H1 (cell line): ENCODE results near the gene RTP1. TPM values are rescaled to one million over a fixed set of nuclear protein-coding genes. Genes with fewer than 3 reads are reported as not detected.

Experiments used
- CTCF ChIA-PET: fragments of 300-600 bp; sonication (Branson Sonifier 250); formaldehyde crosslinking; loops from one replicate; lab custom pipeline; 2021; ENCODE audit not compliant: partially characterized antibody; lab: Charles Lee
- POLR2A ChIA-PET: fragments of 300-600 bp; sonication (Branson Sonifier 250); formaldehyde crosslinking; loops from one replicate; lab custom pipeline; 2021; ENCODE audit warnings: inconsistent platforms; ENCODE audit not compliant: partially characterized antibody; lab: Charles Lee
- DNase-seq, 2 experiments: peaks; one replicate each; pipeline versions ENCODE4 v3.0.0 to v3.0.0-alpha.2; 2010 to 2022; ENCODE audit warnings: low spot score in 2 of 2, low read depth in 1 of 2, mixed read lengths in 1 of 2
- FAIRE-seq: peaks from 2 replicates; lab custom pipeline; 2011; peaks lifted over from hg19 to GRCh38; lab: Jason Lieb, UNC
- H2AFZ ChIP-seq: 2 replicates; pipeline ENCODE4 v1.8.1; 2012; ENCODE audit warnings: low read length, inconsistent platforms
- H2AK5ac ChIP-seq: 2 replicates; pipeline ENCODE4 v1.6.1; 2013; ENCODE audit warnings: low read depth, low read length
- H2BK120ac ChIP-seq: replicated peaks from 2 replicates; pipeline ENCODE3; 2013; ENCODE audit warnings: low read depth, low read length, inconsistent platforms
- H2BK12ac ChIP-seq: 2 replicates; pipeline ENCODE4 v1.6.1; 2013; ENCODE audit warnings: low read depth, low read length
- H2BK15ac ChIP-seq: 2 replicates; pipeline ENCODE4 v1.6.1; 2013; ENCODE audit warnings: low read length
- H2BK20ac ChIP-seq: 2 replicates; pipeline ENCODE4 v1.6.1; 2013; ENCODE audit warnings: low read length
- H2BK5ac ChIP-seq: 2 replicates; pipeline ENCODE4 v1.6.1; 2013; ENCODE audit warnings: low read depth, low read length
- H3K14ac ChIP-seq: 2 replicates; pipeline ENCODE4 v1.6.1; 2013; ENCODE audit warnings: inconsistent platforms; ENCODE audit not compliant: insufficient read length
- H3K18ac ChIP-seq: 2 replicates; pipeline ENCODE4 v1.6.1; 2013; ENCODE audit warnings: low read length; ENCODE audit errors: extremely low read depth
- H3K23ac ChIP-seq: 2 replicates; pipeline ENCODE4 v1.6.1; 2013; ENCODE audit warnings: inconsistent platforms; ENCODE audit not compliant: insufficient read length
- H3K23me2 ChIP-seq: 2 replicates; pipeline ENCODE4 v1.6.1; 2013; ENCODE audit warnings: low read depth, low read length
- H3K27ac ChIP-seq: 2 replicates; pipeline ENCODE4 v1.6.1; 2011; ENCODE audit warnings: low read depth, low read length, inconsistent platforms
- H3K27me3 ChIP-seq, 4 experiments: replicated peaks in 1 of 4; 1 replicate in 1 of 4; 2 replicates in 3 of 4; pipeline versions ENCODE4 v1.6.1 to v1.8.1; 2011 to 2013; ENCODE audit warnings: low read length in 3 of 4, mild to moderate bottlenecking in 3 of 4, inconsistent platforms in 2 of 4, mixed read lengths in 2 of 4, moderate library complexity in 1 of 4; ENCODE audit not compliant: control insufficient read depth in 3 of 4, insufficient read depth in 3 of 4; ENCODE audit errors: extremely low read depth in 1 of 4
- H3K36me3 ChIP-seq, 4 experiments: 2 replicates each; pipeline versions ENCODE4 v1.6.1 to v1.8.1; 2011 to 2013; ENCODE audit warnings: mild to moderate bottlenecking in 4 of 4, low read length in 3 of 4, moderate library complexity in 2 of 4, control low read depth in 1 of 4, inconsistent platforms in 1 of 4; ENCODE audit not compliant: insufficient read depth in 4 of 4, control insufficient read depth in 2 of 4
- H3K4ac ChIP-seq: replicated peaks from 2 replicates; pipeline ENCODE3; 2013; ENCODE audit warnings: low read length, low read depth, mixed read lengths, inconsistent platforms; ENCODE audit not compliant: insufficient read length
- H3K4me1 ChIP-seq, 4 experiments: replicated peaks in 1 of 4; 1 replicate in 1 of 4; 2 replicates in 3 of 4; pipeline versions ENCODE4 v1.6.1 to v1.8.1; 2011 to 2013; ENCODE audit warnings: low read length in 3 of 4, inconsistent platforms in 2 of 4, mixed read lengths in 1 of 4; ENCODE audit not compliant: insufficient read depth in 4 of 4, control insufficient read depth in 3 of 4
- H3K4me2 ChIP-seq, 2 experiments: 2 replicates each; pipeline versions ENCODE4 v1.6.1 to v1.8.1; 2011 to 2013; ENCODE audit warnings: low read depth in 2 of 2, low read length in 2 of 2, control low read depth in 1 of 2, inconsistent platforms in 1 of 2, mild to moderate bottlenecking in 1 of 2; ENCODE audit not compliant: insufficient read depth in 1 of 2
- H3K4me3 ChIP-seq, 4 experiments: fragments of 200-600, 300-600 bp in 1 of 4; sonication (generic), shearing (Covaris generic), sonication (Bioruptor Twin) in 1 of 4; 2 replicates each; pipeline versions ENCODE4 v1.5.1 to v1.8.1; 2011 to 2016; ENCODE audit warnings: low read length in 4 of 4, low read depth in 3 of 4, control low read depth in 2 of 4, inconsistent platforms in 2 of 4, mild to moderate bottlenecking in 2 of 4, mixed read lengths in 1 of 4, moderate library complexity in 1 of 4; ENCODE audit not compliant: insufficient read depth in 2 of 4; ENCODE audit errors: extremely low read depth in 1 of 4
- H3K56ac ChIP-seq: replicated peaks from 2 replicates; pipeline ENCODE3; 2013; ENCODE audit warnings: low read depth, mild to moderate bottlenecking, mixed read lengths, low read length, inconsistent platforms; ENCODE audit not compliant: insufficient read length
- H3K79me1 ChIP-seq: 2 replicates; pipeline ENCODE4 v1.6.1; 2013; ENCODE audit warnings: low read depth, low read length, control low read depth
- H3K79me2 ChIP-seq, 2 experiments: 2 replicates each; pipeline versions ENCODE4 v1.6.1 to v1.8.1; 2012 to 2013; ENCODE audit warnings: low read length in 2 of 2, mild to moderate bottlenecking in 2 of 2, inconsistent platforms in 1 of 2; ENCODE audit not compliant: insufficient read depth in 2 of 2, control insufficient read depth in 1 of 2
- H3K9ac ChIP-seq, 4 experiments: replicated peaks in 1 of 4; 1 replicate in 1 of 4; 2 replicates in 3 of 4; pipeline versions ENCODE4 v1.6.1 to v1.8.1; 2011 to 2013; ENCODE audit warnings: low read depth in 3 of 4, low read length in 3 of 4, control low read depth in 2 of 4, mild to moderate bottlenecking in 2 of 4, moderate library complexity in 2 of 4, inconsistent platforms in 1 of 4; ENCODE audit errors: extremely low read depth in 1 of 4
- H3K9me3 ChIP-seq, 2 experiments: 2 replicates each; pipeline versions ENCODE4 v1.6.1 to v1.8.1; 2012 to 2013; ENCODE audit warnings: mild to moderate bottlenecking in 2 of 2, moderate library complexity in 2 of 2, control low read depth in 1 of 2, inconsistent platforms in 1 of 2, low read depth in 1 of 2, low read length in 1 of 2, mixed read lengths in 1 of 2; ENCODE audit not compliant: insufficient read depth in 2 of 2
- H4K20me1 ChIP-seq, 2 experiments: replicated peaks in 1 of 2; 2 replicates each; pipeline versions ENCODE3 to v1.8.1; 2011 to 2013; ENCODE audit warnings: inconsistent platforms in 2 of 2, low read length in 2 of 2, mild to moderate bottlenecking in 1 of 2; ENCODE audit not compliant: insufficient read depth in 2 of 2, control insufficient read depth in 1 of 2
- H4K5ac ChIP-seq: 2 replicates; pipeline ENCODE4 v1.6.1; 2013; ENCODE audit warnings: low read length, low read depth, mixed read lengths, inconsistent platforms; ENCODE audit not compliant: insufficient read length
- H4K8ac ChIP-seq: 2 replicates; pipeline ENCODE4 v1.8.0; 2013; ENCODE audit warnings: mild to moderate bottlenecking, moderate library complexity, low read length, inconsistent platforms; ENCODE audit not compliant: insufficient read depth; ENCODE audit errors: extremely low read depth
- H4K91ac ChIP-seq: replicated peaks from 2 replicates; pipeline ENCODE3; 2013; ENCODE audit warnings: low read length, mixed read lengths, inconsistent platforms; ENCODE audit not compliant: insufficient read length
- CBX5 ChIP-seq: fragments of 300-800, 300-1000 bp; sonication (generic); IDR thresholded peaks from 2 replicates; pipeline ENCODE4 v1.7.1; 2016; ENCODE audit warnings: antibody characterized with exemption, low read length, low read depth
- CEBPB ChIP-seq: IDR thresholded peaks from 2 replicates; pipeline ENCODE4 v1.6.1; 2012; ENCODE audit warnings: low read depth, low read length
- EP300 ChIP-seq, 2 experiments: IDR thresholded peaks; 1 replicate in 1 of 2; 2 replicates in 1 of 2; pipeline ENCODE4 v1.6.1; 2011 to 2012; ENCODE audit warnings: low read depth in 2 of 2, low read length in 2 of 2, mild to moderate bottlenecking in 2 of 2, borderline replicate concordance in 1 of 2, inconsistent platforms in 1 of 2, moderate library complexity in 1 of 2
- KDM4A ChIP-seq: IDR thresholded peaks from one replicate; pipeline ENCODE4 v1.7.1; 2012; ENCODE audit warnings: low read depth, mild to moderate bottlenecking, moderate library complexity, low read length, inconsistent platforms; ENCODE audit not compliant: severe bottlenecking
- NANOG ChIP-seq: IDR thresholded peaks from 2 replicates; pipeline ENCODE4 v1.6.1; 2011; ENCODE audit warnings: low read length, low read depth, mild to moderate bottlenecking, inconsistent platforms; ENCODE audit not compliant: insufficient read depth, poor library complexity, severe bottlenecking
- PHF8 ChIP-seq: fragments of 200-600 bp; sonication (generic); conservative IDR thresholded peaks from 2 replicates; pipeline ENCODE4 v1.7.1; 2012; ENCODE audit warnings: low read depth, mild to moderate bottlenecking, inconsistent platforms, low read length, moderate library complexity
- POLR2A ChIP-seq, 2 experiments: IDR thresholded peaks; 1 replicate in 1 of 2; 2 replicates in 1 of 2; pipeline ENCODE4 v1.6.1; 2011; ENCODE audit warnings: low read depth in 2 of 2, low read length in 2 of 2, mild to moderate bottlenecking in 2 of 2; ENCODE audit errors: control extremely low read depth in 1 of 2
- SIX5 ChIP-seq: IDR thresholded peaks from 2 replicates; pipeline ENCODE4 v1.6.1; 2011; ENCODE audit warnings: mild to moderate bottlenecking, low read depth, low read length
- SUZ12 ChIP-seq: fragments of 200-600 bp; sonication (generic); IDR thresholded peaks from 2 replicates; pipeline ENCODE4 v1.6.1; 2012; ENCODE audit warnings: mild to moderate bottlenecking, inconsistent platforms, low read length, moderate library complexity, mixed read lengths
- TAF7 ChIP-seq: optimal IDR thresholded peaks from 2 replicates; pipeline ENCODE3; 2011; ENCODE audit warnings: low read depth, mild to moderate bottlenecking, inconsistent platforms, low read length, moderate library complexity, borderline replicate concordance
- TEAD4 ChIP-seq: IDR thresholded peaks from 2 replicates; pipeline ENCODE4 v1.6.1; 2012; ENCODE audit warnings: low read depth, low read length, inconsistent platforms, mixed read lengths
- ZNF274 ChIP-seq: IDR thresholded peaks from 2 replicates; pipeline ENCODE4 v1.7.0; 2012; ENCODE audit warnings: low read length, borderline replicate concordance; ENCODE audit errors: extremely low read depth
- WGBS, 2 experiments: shearing (Covaris generic) in 1 of 2; methylation state at CpG; one replicate each; pipeline versions ENCODE4 v1.1.6 to v1.1.7; 2013 to 2015; ENCODE audit warnings: low lambda C conversion rate in 2 of 2, mixed read lengths in 2 of 2, inconsistent platforms in 1 of 2, low coverage in 1 of 2, missing lambda C conversion rate in 1 of 2; ENCODE audit not compliant: insufficient replicate concordance in 2 of 2, insufficient coverage in 1 of 2, insufficient read length in 1 of 2; ENCODE audit errors: extremely low coverage in 1 of 2, missing lambda C conversion rate in 1 of 2; 5-methylcytosine and 5-hydroxymethylcytosine counted together
- polyA plus RNA-seq, 7 experiments: library from polyadenylated mRNA; depleted of rRNA in 3 of 7; stranded (reverse) in 5 of 7; unstranded in 2 of 7; fragments of >200 nt in 5 of 7; fragments of 200-250 nt in 2 of 7; gene quantifications; 1 replicate in 5 of 7; 2 replicates in 1 of 7; 4 replicates in 1 of 7; pipeline versions ENCODE4 v1.2.1 to v1.2.3, GENCODE V29; 2011 to 2013; ENCODE audit warnings: missing spikeins in 2 of 7, mixed read lengths in 2 of 7
- total RNA-seq: library from RNA; stranded (reverse); fragmentation: NEBNext Ultra II Directional; extraction: Animal tissue kit (Norgen Biotek cat#: 25700); gene quantifications from 2 replicates; pipeline ENCODE4 v1.2.1, GENCODE V29; 2021
- TF ChIP-seq, protein P1 (sequence below): IDR thresholded peaks from 2 replicates; pipeline ENCODE4 v1.6.1; 2012; ENCODE audit warnings: inconsistent platforms

The RTP1 gene
- total and polyA plus RNA-seq, 2 of the 8 experiments (the other 6 are each of a cell fraction or from before 2014, with no cell fraction given), result 2.9 to 3.0 TPM

DNA sequence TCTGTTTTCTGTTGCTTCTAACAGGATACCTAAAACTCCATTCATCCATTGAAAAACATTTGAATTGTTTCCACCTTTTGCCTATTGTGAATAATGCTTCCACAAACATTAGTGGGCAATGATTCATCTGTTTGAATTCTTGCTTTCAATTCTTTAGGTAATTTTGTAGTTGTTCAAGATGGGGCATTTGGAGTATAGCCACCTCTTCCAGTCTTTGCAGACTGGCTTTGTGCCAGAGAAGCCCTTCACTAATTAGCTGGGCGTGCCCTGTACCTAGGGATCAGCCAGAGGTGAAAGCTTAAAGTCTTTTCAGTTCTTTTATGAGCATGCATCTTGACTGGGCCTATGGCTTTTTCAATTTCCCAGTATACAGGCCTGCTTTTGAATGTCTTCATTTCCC, 10.9 kb downstream of the RTP1 start:
- DNase-seq (no peak), FAIRE-seq (no peak)
- POLR2A ChIA-PET, result no interaction called here
- 77% methylated on average over 1 of the region's 1 CpG; no CpG with 5 or more reads in 1 of the 2 experiments for WGBS, 2 experiments
- Histone ChIP-seq H4K20me1 (no peaks in the 10 kb centered on the region), H3K4me2 (no peak overlapping the region), H2BK12ac (no peak overlapping the region; the same call in 1 of the 2 replicates), H3K79me2 (no peaks in the 10 kb centered on the region), H3K56ac (no peak overlapping the region), H3K23ac (no peak overlapping the region), H2BK120ac (no peak overlapping the region), H3K14ac (no peak overlapping the region), H3K9me3 (peaks cover 17% of the 10 kb centered on the region in 2 experiments), H4K8ac (no peak overlapping the region), H2BK20ac (no peak overlapping the region; the same call in 1 of the 2 replicates), H3K27me3 (no peaks in the 10 kb centered on the region), H3K4ac (no peak overlapping the region), H2AK5ac (no peak overlapping the region), H3K18ac (no peak overlapping the region), H4K5ac (no peak overlapping the region), H3K79me1 (no peaks in the 10 kb centered on the region), H3K9ac (no peak overlapping the region), H4K91ac (no peak overlapping the region), H3K36me3 (peaks cover 0 to 9% (median 2%) of the 10 kb centered on the region in 4 experiments; a peak in 2 of 8 replicates), H2AFZ (no peak overlapping the region), H3K4me1 (peaks cover 3 to 14% (median 7%) of the 10 kb centered on the region in 4 experiments; a peak in 4 of 7 replicates), H2BK5ac (no peak overlapping the region), H3K27ac (no peak overlapping the region), H3K23me2 (no peaks in the 10 kb centered on the region), H3K4me3 (no peak overlapping the region), H2BK15ac (no peak overlapping the region)
- CTCF ChIA-PET, result interaction anchor here (1.0 to 1.3 kb wide), 3 partner anchors 9 to 58 kb away, joined by 3 to 4 read pairs (median 3); no protein-coding TSS in a partner anchor
- TF ChIP-seq POLR2A (IDR thresholded peaks at IDR 0.05; ENCODE audit: control extremely low read depth in 1 of 2, low read depth in 2 of 2, low read length in 2 of 2), result no peak
- TF ChIP-seq TAF7, result no peak
- no peak for TF ChIP-seq PHF8
- TF ChIP-seq NANOG, result no peak
- no peak for TF ChIP-seq SIX5
- TF ChIP-seq, protein P1, sequence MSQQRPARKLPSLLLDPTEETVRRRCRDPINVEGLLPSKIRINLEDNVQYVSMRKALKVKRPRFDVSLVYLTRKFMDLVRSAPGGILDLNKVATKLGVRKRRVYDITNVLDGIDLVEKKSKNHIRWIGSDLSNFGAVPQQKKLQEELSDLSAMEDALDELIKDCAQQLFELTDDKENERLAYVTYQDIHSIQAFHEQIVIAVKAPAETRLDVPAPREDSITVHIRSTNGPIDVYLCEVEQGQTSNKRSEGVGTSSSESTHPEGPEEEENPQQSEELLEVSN, result no peak
- TF ChIP-seq CBX5, result no peak
- TF ChIP-seq ZNF274, result no peak
- TF ChIP-seq TEAD4, result no peak
- TF ChIP-seq KDM4A, result no peak
- TF ChIP-seq CEBPB, result no peak
- TF ChIP-seq EP300 (IDR thresholded peaks at IDR 0.05; ENCODE audit: borderline replicate concordance in 1 of 2, low read depth in 2 of 2, low read length in 2 of 2), result no peak
- TF ChIP-seq SUZ12, result no peak
